Thoracic aorta (tissue), 2 donors: ENCODE measurements around the gene PHB1. TPM values are rescaled to one million over a fixed set of nuclear protein-coding genes. Genes with fewer than 3 reads are reported as not detected.

Experiments
- ATAC-seq: fragments of 150-250 bp; one replicate; pipeline ENCODE4 v1.8.0; 2017; ENCODE audit warnings: low read depth; ENCODE audit not compliant: insufficient number of reproducible peaks, low FRiP score
- DNase-seq: peaks from one replicate; pipeline ENCODE4 v3.0.0-alpha.2; 2020; ENCODE audit warnings: low spot score
- H3K27ac ChIP-seq, 2 donors: fragments of 200-600 bp; sonication (generic); 1 replicate in 1 of 2; 2 replicates in 1 of 2; pipeline ENCODE4 v1.5.1; 2016; ENCODE audit warnings: mild to moderate bottlenecking in 2 of 2, moderate library complexity in 2 of 2
- H3K27me3 ChIP-seq: fragments of 200-600 bp; sonication (generic); replicated peaks from 2 replicates; pipeline ENCODE4 v1.6.0; 2016; ENCODE audit warnings: mild to moderate bottlenecking; ENCODE audit not compliant: insufficient read depth
- H3K36me3 ChIP-seq: fragments of 200-600 bp; sonication (generic); one replicate; pipeline ENCODE4 v1.5.1; 2016
- H3K4me1 ChIP-seq, 2 donors: fragments of 200-600 bp; sonication (generic); 1 replicate in 1 of 2; 2 replicates in 1 of 2; pipeline versions ENCODE4 v1.5.1 to v1.6.0; 2016; ENCODE audit warnings: low read depth in 2 of 2, mild to moderate bottlenecking in 1 of 2; ENCODE audit not compliant: control insufficient read depth in 1 of 2
- H3K4me3 ChIP-seq: fragments of 200-600 bp; sonication (generic); 2 replicates; pipeline ENCODE4 v1.5.1; 2016; ENCODE audit warnings: mild to moderate bottlenecking
- H3K9me3 ChIP-seq: fragments of 200-600 bp; sonication (generic); 2 replicates; pipeline ENCODE4 v1.5.1; 2016
- total RNA-seq, 2 donors: library from RNA; depleted of rRNA; stranded (reverse); fragments of >200 nt; gene quantifications; one replicate each; pipeline versions ENCODE4 v1.1.0 to v1.2.3, GENCODE V29; 2016
- TF ChIP-seq, protein P1 (sequence below): fragments of 200-600 bp; sonication (generic); IDR thresholded peaks from one replicate; pipeline ENCODE4 v1.5.1; 2019; ENCODE audit warnings: antibody characterized with exemption

PHB1 gene
- total RNA-seq, 2 donors from 2014 or later = 34.4 to 55.6 TPM

DNA sequence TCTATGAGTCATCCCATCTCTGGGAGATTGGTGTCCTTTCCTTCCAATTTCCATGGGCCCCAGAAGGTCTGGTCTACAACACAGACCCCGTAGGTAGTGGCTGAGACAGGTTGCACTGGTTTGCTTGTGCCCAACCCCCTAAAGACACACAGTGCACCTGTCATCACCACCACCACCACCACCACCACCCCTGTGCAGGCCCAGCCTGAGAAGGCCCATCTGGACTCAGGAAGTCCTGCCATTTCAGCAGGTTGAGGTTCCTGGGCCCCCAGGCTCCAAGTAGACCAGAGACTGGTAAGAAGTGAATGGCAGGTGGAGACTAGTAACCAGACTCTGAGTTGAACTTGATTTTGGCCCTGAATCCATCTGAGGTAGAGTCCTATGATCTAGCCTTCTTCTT, 25.9 kb upstream of the PHB1 start:
- no peaks in the 10 kb centered on the region for H3K36me3 ChIP-seq
- TF ChIP-seq, protein P1, sequence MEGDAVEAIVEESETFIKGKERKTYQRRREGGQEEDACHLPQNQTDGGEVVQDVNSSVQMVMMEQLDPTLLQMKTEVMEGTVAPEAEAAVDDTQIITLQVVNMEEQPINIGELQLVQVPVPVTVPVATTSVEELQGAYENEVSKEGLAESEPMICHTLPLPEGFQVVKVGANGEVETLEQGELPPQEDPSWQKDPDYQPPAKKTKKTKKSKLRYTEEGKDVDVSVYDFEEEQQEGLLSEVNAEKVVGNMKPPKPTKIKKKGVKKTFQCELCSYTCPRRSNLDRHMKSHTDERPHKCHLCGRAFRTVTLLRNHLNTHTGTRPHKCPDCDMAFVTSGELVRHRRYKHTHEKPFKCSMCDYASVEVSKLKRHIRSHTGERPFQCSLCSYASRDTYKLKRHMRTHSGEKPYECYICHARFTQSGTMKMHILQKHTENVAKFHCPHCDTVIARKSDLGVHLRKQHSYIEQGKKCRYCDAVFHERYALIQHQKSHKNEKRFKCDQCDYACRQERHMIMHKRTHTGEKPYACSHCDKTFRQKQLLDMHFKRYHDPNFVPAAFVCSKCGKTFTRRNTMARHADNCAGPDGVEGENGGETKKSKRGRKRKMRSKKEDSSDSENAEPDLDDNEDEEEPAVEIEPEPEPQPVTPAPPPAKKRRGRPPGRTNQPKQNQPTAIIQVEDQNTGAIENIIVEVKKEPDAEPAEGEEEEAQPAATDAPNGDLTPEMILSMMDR = no peak
- peaks cover 6% of the 10 kb centered on the region for H3K27me3 ChIP-seq
- no peak overlapping the region for H3K4me3 ChIP-seq
- no peaks in the 10 kb centered on the region for H3K4me1 ChIP-seq
- H3K27ac ChIP-seq = no peak overlapping the region
- DNase-seq (no peak), ATAC-seq (no peak)
- H3K9me3 ChIP-seq = no peaks in the 10 kb centered on the region

DNA sequence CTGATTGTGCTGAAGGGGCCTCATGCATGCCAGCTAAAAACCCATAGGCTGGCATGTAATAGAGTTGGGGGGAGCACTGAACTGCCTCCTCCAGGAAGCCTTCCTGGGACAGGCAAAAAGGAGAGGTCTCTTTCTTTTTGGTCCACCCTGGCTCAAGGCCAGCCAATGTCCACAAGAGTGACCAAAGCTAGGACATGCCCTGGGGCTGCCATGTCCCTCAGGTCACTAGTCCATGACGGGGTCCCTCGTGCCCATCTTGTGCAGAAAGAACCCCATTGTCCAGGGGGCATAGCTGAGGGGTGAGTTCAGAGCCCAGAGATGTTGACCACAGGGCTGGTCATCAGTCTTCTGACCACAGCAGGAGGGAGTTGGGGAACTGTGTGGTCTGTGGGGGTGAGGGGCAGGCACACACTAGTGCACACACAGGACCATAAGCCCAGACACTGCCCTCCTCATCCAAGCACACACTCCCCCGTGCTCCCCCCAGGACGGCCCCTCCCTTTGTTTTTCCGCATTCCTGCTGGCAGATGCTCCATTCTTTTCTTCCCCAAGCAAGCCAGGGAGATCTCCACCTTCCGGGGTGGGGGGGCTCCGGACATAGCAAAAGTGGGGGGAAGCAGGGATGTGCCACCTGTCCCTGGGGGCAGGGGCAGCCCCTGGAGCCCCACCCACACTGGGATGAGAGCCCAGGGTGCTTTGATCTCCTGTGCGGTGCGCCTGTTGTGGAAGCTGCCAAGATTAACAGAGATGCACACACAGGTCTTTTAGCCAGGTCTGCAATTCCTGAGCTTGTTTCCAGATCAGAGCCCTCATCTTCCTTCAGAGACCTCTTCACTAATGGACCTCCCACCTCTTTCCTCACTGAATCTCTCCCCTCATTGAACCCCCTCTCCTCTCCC, 25.2 kb upstream of the PHB1 start:
- no peak overlapping the region for H3K4me3 ChIP-seq
- H3K4me1 ChIP-seq = no peaks in the 10 kb centered on the region
- TF ChIP-seq, protein P1 = no peak
- no peaks in the 10 kb centered on the region for H3K9me3 ChIP-seq
- H3K27ac ChIP-seq = no peak overlapping the region
- no peak for ATAC-seq
- no peak for DNase-seq
- H3K36me3 ChIP-seq = no peaks in the 10 kb centered on the region
- peaks cover 6% of the 10 kb centered on the region for H3K27me3 ChIP-seq

DNA sequence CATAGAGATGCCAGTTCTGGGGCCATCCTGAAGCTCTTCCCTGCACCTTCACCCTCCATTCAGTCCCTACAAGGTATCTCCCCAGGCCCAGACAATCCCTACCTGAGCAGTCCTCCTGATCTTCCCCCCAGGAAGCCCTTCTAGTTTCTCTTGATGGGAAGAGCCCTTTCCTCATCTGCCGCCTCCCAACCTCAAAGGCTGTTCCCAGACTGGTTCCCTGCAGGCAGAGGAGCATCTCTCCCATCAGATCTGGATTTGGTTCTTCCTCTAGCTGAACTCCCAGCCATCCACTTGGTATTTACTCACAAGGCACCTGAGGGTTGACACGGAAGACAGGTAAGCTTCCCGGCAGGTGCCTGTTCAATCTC, 24.6 kb upstream of the PHB1 start:
- no peak overlapping the region for H3K4me3 ChIP-seq
- no peaks in the 10 kb centered on the region for H3K4me1 ChIP-seq
- peaks cover 6% of the 10 kb centered on the region for H3K27me3 ChIP-seq
- TF ChIP-seq, protein P1 = no peak
- no peak overlapping the region for H3K27ac ChIP-seq
- no peak for DNase-seq
- no peaks in the 10 kb centered on the region for H3K9me3 ChIP-seq
- no peaks in the 10 kb centered on the region for H3K36me3 ChIP-seq
- ATAC-seq = no peak

DNA sequence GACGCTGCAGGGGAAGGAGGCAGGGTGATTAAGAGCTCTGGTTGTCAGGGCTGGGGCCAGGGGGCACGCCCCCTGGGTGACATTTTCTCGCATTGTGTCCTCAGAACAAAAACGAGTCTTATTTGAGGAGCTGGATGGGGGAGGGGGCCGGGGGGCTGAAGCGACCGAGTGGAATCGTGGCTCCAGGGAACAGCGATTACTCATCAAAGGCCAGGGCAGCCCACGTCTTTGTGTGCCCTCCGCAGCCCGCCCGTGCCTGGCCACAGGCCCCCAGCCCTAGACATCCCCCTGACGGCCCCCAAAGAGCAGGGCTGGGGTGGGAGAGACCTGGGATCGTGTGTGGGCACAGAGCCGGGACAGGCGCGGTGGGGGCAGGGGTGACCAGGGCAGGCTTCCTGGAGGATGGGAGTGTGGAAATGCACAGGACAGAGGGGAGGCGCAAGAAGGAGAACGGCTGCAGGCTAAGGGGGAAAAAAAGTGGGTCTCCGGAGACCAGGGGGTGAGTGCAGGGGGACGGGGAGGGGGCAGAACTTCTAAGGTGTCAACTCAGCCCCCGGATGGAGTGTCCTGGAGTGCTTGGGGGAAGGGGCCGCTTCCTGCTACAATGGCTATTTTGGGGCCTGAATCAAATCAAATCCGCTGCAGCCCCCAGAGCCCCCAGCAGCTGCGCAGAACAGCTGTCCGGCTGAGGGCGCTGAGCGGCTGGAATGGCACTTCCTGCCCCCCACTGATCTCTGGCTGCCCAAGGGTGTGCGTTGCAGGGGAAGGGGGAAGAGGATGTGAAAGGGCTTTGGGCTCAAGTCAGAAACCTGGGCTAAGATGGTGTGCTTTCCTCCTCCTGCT, 24.0 kb upstream of the PHB1 start:
- Histone ChIP-seq H3K27me3 (peaks cover 6% of the 10 kb centered on the region), H3K4me3 (no peak overlapping the region), H3K36me3 (no peaks in the 10 kb centered on the region), H3K9me3 (no peaks in the 10 kb centered on the region), H3K27ac (no peak overlapping the region), H3K4me1 (no peaks in the 10 kb centered on the region)
- TF ChIP-seq, protein P1 = no peak
- DNase-seq = no peak
- no peak for ATAC-seq

DNA sequence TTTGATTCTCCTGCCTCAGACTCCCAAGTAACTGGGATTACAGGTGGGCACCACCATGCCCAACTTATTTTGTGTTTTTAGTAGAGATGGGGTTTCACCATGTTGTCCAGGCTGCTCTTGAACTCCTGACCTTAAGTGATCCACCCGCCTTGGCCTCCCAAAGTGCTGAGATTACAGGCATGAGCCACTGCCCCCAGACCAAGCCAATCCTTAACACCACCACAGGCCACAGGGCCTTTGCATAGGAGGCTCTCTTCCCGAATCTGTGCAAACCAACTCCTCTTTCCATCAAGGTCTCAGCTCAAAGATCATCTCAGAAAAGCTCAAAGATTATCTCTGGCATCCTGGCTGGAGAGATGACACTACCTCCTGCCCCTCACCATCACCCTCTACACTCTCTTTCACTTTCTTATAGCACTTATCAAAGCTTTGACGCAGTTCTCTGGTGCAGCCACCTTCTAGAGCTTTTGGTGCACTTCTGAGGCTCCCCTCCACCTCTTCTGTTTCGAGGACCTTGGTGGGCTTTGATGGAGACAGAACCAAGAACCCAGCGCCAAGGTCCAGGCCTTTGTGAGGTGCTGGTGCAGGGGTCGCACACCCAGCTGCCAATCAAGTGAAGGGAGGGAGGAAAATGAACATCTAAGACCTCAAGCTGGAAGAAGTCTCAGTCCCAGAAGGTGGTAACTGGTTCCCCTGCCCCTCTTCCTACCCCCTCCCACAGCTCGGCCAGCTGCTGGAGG, 23.2 kb upstream of the PHB1 start:
- Histone ChIP-seq H3K36me3 (no peaks in the 10 kb centered on the region), H3K9me3 (no peaks in the 10 kb centered on the region), H3K27ac (no peak overlapping the region), H3K27me3 (peaks cover 6% of the 10 kb centered on the region), H3K4me3 (no peak overlapping the region), H3K4me1 (no peaks in the 10 kb centered on the region)
- DNase-seq = no peak
- no peak for ATAC-seq
- TF ChIP-seq, protein P1 = no peak
